Chondrocyte (in vitro differentiated cells): ENCODE measurements around the gene PRKAR1B. TPM values are rescaled to one million over a fixed set of nuclear protein-coding genes. Genes with fewer than 3 reads are reported as not detected.

Experiments used
- DNase-seq: peaks from one replicate; pipeline ENCODE4 v3.0.0; 2021; ENCODE audit warnings: mixed read lengths, low spot score
- H3K27ac Mint-ChIP-seq: one replicate; pipeline ENCODE4 v1.8.0; 2021; ENCODE audit warnings: mild to moderate bottlenecking, moderate library complexity, mixed read lengths; ENCODE audit not compliant: unreplicated experiment
- H3K27me3 Mint-ChIP-seq: 2 replicates; pipeline ENCODE4 v1.8.0; 2021; ENCODE audit warnings: low read depth, mixed read lengths
- H3K36me3 Mint-ChIP-seq: 2 replicates; pipeline ENCODE4 v1.8.0; 2021; ENCODE audit warnings: low read depth, mixed read lengths
- H3K4me1 Mint-ChIP-seq: 2 replicates; pipeline ENCODE4 v1.8.0; 2021; ENCODE audit warnings: low read depth, mild to moderate bottlenecking, mixed read lengths
- H3K4me3 Mint-ChIP-seq: one replicate; pipeline ENCODE4 v1.8.0; 2021; ENCODE audit warnings: mild to moderate bottlenecking, moderate library complexity, mixed read lengths; ENCODE audit not compliant: unreplicated experiment
- H3K9me3 Mint-ChIP-seq: 2 replicates; pipeline ENCODE4 v1.8.0; 2021; ENCODE audit warnings: low read depth, mixed read lengths
- total RNA-seq: library from RNA; stranded (reverse); gene quantifications from 3 replicates; pipeline ENCODE4 v1.2.1, GENCODE V29; 2021
- TF ChIP-seq, protein P1 (sequence below): fragments of 200-600 bp; sonication (generic); IDR thresholded peaks from 2 replicates; pipeline ENCODE4 v1.5.0; 2021; ENCODE audit warnings: antibody characterized with exemption, mild to moderate bottlenecking, moderate library complexity

PRKAR1B gene
- total RNA-seq, 1 donor from 2014 or later = 7.7 TPM

DNA sequence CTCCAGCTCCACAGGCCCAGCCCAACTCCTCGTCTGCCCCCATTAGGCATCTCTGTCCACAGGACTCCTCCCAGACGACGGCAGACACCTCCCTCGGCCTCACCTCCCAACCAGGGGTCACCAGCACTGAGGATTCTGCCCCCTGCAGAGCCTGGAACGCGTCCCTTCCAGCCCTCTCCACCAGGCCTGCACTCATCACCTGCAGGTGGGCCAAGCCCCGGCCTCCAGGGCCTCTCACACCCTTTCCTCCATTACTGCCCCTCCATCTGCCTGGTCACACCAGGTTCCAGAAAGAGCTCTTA, 164.8 kb downstream of the PRKAR1B start:
- Mint-ChIP-seq H3K9me3 (no peaks in the 10 kb centered on the region), H3K27me3 (no peaks in the 10 kb centered on the region), H3K4me1 (peaks cover 13% of the 10 kb centered on the region), H3K27ac (no peak overlapping the region), H3K36me3 (no peaks in the 10 kb centered on the region), H3K4me3 (no peak overlapping the region)
- TF ChIP-seq, protein P1, sequence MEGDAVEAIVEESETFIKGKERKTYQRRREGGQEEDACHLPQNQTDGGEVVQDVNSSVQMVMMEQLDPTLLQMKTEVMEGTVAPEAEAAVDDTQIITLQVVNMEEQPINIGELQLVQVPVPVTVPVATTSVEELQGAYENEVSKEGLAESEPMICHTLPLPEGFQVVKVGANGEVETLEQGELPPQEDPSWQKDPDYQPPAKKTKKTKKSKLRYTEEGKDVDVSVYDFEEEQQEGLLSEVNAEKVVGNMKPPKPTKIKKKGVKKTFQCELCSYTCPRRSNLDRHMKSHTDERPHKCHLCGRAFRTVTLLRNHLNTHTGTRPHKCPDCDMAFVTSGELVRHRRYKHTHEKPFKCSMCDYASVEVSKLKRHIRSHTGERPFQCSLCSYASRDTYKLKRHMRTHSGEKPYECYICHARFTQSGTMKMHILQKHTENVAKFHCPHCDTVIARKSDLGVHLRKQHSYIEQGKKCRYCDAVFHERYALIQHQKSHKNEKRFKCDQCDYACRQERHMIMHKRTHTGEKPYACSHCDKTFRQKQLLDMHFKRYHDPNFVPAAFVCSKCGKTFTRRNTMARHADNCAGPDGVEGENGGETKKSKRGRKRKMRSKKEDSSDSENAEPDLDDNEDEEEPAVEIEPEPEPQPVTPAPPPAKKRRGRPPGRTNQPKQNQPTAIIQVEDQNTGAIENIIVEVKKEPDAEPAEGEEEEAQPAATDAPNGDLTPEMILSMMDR = no peak
- no peak for DNase-seq

DNA sequence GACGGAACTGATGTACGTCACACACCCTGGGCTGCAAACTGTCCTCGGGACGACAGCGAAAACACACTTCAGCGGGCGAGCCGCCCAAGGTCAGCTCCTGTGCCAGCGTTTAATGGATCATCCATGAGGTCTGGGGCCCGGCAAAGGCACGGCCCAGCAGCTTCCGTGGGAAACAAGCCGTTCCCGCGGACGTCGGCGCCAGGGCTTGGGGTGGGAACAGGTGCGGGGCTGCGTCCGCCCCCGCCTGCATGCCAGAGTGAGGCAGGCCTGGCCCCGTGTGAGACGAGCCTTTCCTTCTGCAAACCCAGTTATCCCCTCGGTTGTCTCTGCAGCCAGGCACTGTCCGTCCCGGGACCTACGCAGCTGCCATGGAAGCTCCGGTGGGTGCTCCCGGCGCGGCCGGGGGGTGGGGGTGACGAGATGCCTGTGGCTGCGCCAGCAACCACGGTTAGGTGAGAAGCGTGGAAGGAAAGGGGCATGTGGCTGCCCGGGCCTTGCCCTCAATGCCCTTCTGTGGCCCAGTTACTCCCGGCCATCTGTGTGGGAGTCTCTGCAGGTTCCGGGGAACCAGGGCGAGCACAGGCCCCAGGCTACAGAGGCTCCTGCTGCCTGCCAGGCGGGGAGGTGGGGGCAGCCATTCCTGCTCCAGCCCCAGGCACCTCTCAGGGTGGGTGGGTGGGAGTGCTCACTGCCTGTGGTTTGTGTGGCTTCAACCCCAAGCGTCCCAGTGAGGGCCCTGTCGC, 165.3 kb downstream of the PRKAR1B start:
- TF ChIP-seq, protein P1 = no peak
- H3K27me3 Mint-ChIP-seq = no peaks in the 10 kb centered on the region
- no peak overlapping the region for H3K4me3 Mint-ChIP-seq
- no peaks in the 10 kb centered on the region for H3K36me3 Mint-ChIP-seq
- peaks cover 15% of the 10 kb centered on the region for H3K4me1 Mint-ChIP-seq
- H3K27ac Mint-ChIP-seq = no peak overlapping the region
- no peaks in the 10 kb centered on the region for H3K9me3 Mint-ChIP-seq
- no peak for DNase-seq

DNA sequence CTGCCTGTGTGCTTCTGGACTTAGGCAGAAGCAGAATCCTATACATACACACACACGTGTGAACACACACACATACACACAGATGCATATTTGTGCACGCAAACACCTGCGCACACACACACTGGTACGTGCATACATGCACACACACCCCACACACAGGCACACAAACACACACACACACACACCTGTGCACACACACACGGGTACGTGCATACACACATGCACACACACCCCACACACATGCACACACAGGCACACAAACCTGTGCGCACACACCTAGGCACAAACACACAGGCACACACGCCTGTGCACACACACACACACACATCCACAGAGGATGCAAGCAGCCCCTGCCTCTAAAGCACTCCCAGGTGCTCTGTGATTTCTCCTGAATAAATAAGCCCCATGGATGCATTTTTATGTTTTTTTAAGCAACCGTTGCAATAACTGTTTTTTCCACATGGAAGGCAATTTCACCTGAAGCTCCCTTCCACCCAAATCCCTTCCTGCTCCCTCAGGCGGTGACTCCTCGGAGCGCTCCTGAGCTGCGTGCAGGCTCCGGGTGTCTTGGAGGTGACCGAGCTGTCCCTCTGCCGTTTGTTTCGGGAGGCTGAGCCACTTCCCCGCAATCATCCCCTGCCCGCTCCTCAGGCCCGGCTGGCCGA, 166.0 kb downstream of the PRKAR1B start:
- no peaks in the 10 kb centered on the region for H3K36me3 Mint-ChIP-seq
- no peak overlapping the region for H3K4me3 Mint-ChIP-seq
- H3K27me3 Mint-ChIP-seq = no peaks in the 10 kb centered on the region
- no peaks in the 10 kb centered on the region for H3K9me3 Mint-ChIP-seq
- no peak for DNase-seq
- H3K4me1 Mint-ChIP-seq = peaks cover 15% of the 10 kb centered on the region
- H3K27ac Mint-ChIP-seq = no peak overlapping the region
- TF ChIP-seq, protein P1 = no peak

DNA sequence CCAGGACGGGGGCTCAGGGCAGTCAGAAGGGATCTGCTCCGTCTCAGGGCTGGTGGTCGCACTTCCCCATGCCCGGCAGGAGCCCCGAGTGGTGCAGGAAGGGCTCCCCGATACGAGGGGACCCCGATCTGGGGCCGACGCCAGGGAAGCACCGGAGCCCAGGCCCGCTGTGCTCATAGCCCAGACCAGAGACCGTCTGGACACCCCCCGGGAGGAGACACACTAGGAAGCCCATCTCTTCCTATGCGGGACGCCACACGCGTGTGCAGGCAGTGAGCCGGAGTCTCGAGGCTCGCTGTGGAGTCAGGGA, 167.7 kb downstream of the PRKAR1B start:
- no peak overlapping the region for H3K27ac Mint-ChIP-seq
- DNase-seq = no peak
- TF ChIP-seq, protein P1 = no peak
- no peak overlapping the region for H3K4me3 Mint-ChIP-seq
- H3K9me3 Mint-ChIP-seq = no peaks in the 10 kb centered on the region
- no peaks in the 10 kb centered on the region for H3K36me3 Mint-ChIP-seq
- H3K27me3 Mint-ChIP-seq = no peaks in the 10 kb centered on the region
- peaks cover 15% of the 10 kb centered on the region for H3K4me1 Mint-ChIP-seq

DNA sequence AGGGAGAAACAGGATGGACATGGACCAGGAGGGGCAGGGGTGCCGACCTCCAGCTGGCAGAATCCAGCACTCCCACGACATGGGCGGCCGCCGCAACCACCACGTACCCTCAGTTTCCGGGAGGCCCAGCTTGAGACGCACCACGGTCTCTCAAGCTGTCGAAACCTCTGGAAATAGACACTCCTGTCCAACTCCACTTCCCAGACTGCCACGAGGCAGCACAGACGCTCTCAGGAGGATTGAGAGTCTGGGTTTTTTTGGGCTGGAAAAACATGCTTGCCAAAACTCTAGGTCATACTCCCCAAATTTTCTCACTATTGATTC, 169.6 kb downstream of the PRKAR1B start:
- TF ChIP-seq, protein P1 = no peak
- no peaks in the 10 kb centered on the region for H3K9me3 Mint-ChIP-seq

More for the DNA sequence above, 169.6 kb downstream of the PRKAR1B start:
- DNase-seq = no peak
- Mint-ChIP-seq H3K4me3 (no peak overlapping the region), H3K27ac (peak overlapping the region; percentile 29), H3K27me3 (no peaks in the 10 kb centered on the region), H3K4me1 (peaks cover 13% of the 10 kb centered on the region), H3K36me3 (no peaks in the 10 kb centered on the region)
